HepG2 (cell line): Measurements from ENCODE around the gene ABHD15. TPM values are rescaled to one million over a fixed set of nuclear protein-coding genes. Genes with fewer than 3 reads are reported as not detected.
A peak's percentile ranks its signal among the peaks of the same experiment; 100 is the strongest.

Experiments used
- ARHGAP35 ChIP-seq: sonication (generic); formaldehyde crosslinking; IDR thresholded peaks from 2 replicates; pipeline ENCODE4 v1.9.0; 2022; ENCODE audit warnings: mild to moderate bottlenecking, inconsistent platforms, moderate library complexity, missing genetic modification reagents, borderline replicate concordance
- GABPA ChIP-seq, 2 experiments: IDR thresholded peaks; 2 replicates each; pipeline ENCODE4 v1.6.1; 2011 to 2016; ENCODE audit warnings: low read depth in 2 of 2, low read length in 1 of 2, missing biosample characterization in 1 of 2, missing genetic modification characterization in 1 of 2
- NFE2L2 ChIP-seq: fragments of 150-350 bp; IDR thresholded peaks from 2 replicates; pipeline ENCODE4 v1.6.1; 2014; ENCODE audit warnings: low read length
- SMC3 ChIP-seq: IDR thresholded peaks from 2 replicates; pipeline ENCODE4 v1.6.1; 2011; ENCODE audit warnings: low read length, improper control_type of control experiment
- polyA plus RNA-seq, 8 experiments: library from polyadenylated mRNA; depleted of rRNA in 3 of 8; stranded (reverse) in 7 of 8; unstranded in 1 of 8; fragments of >200 nt; fragmentation: Illumina TruSeq in 4 of 8; extraction: Trizol in 4 of 8; gene quantifications; 2 replicates each; pipeline versions ENCODE4 v1.2.1 to v1.2.3, GENCODE V29; 2011 to 2016; ENCODE audit warnings: low read depth in 4 of 8, missing spikeins in 1 of 8, mixed read lengths in 1 of 8; ENCODE audit not compliant: insufficient read depth in 1 of 8
- total RNA-seq, 5 experiments: library from RNA; depleted of rRNA; stranded (reverse); fragments of >200 nt; fragmentation: Illumina TruSeq; extraction: Trizol; gene quantifications; 2 replicates each; pipeline ENCODE4 v1.2.3, GENCODE V29; 2016; ENCODE audit warnings: low read depth in 1 of 5
- TF ChIP-seq, protein P1 (sequence below): sonication (generic); formaldehyde crosslinking; IDR thresholded peaks from 2 replicates; pipeline ENCODE4 v1.5.1; 2020; ENCODE audit warnings: mild to moderate bottlenecking, missing genetic modification reagents, moderate library complexity
- TF ChIP-seq, protein P2 (sequence below): sonication (generic); formaldehyde crosslinking; IDR thresholded peaks from 2 replicates; pipeline ENCODE4 v1.9.0; 2021; ENCODE audit warnings: mild to moderate bottlenecking, missing genetic modification reagents
- TF ChIP-seq, protein P3 (sequence below): sonication (generic); formaldehyde crosslinking; IDR thresholded peaks from 2 replicates; pipeline ENCODE4 v1.4.0; 2020; ENCODE audit warnings: missing genetic modification reagents
- TF ChIP-seq, protein P4 (sequence below): sonication (generic); formaldehyde crosslinking; IDR thresholded peaks from 2 replicates; pipeline ENCODE4 v1.5.0; 2020; ENCODE audit warnings: mild to moderate bottlenecking, missing genetic modification reagents
- TF ChIP-seq, protein P5 (sequence below): sonication (generic); formaldehyde crosslinking; IDR thresholded peaks from 2 replicates; pipeline ENCODE4 v1.4.0; 2020; ENCODE audit warnings: mild to moderate bottlenecking, missing genetic modification reagents

ABHD15 gene
- total and polyA plus RNA-seq, 2 of the 13 experiments (the other 11 are each of a cell fraction or from before 2014, with no cell fraction given): 2.4 to 7.7 TPM

DNA sequence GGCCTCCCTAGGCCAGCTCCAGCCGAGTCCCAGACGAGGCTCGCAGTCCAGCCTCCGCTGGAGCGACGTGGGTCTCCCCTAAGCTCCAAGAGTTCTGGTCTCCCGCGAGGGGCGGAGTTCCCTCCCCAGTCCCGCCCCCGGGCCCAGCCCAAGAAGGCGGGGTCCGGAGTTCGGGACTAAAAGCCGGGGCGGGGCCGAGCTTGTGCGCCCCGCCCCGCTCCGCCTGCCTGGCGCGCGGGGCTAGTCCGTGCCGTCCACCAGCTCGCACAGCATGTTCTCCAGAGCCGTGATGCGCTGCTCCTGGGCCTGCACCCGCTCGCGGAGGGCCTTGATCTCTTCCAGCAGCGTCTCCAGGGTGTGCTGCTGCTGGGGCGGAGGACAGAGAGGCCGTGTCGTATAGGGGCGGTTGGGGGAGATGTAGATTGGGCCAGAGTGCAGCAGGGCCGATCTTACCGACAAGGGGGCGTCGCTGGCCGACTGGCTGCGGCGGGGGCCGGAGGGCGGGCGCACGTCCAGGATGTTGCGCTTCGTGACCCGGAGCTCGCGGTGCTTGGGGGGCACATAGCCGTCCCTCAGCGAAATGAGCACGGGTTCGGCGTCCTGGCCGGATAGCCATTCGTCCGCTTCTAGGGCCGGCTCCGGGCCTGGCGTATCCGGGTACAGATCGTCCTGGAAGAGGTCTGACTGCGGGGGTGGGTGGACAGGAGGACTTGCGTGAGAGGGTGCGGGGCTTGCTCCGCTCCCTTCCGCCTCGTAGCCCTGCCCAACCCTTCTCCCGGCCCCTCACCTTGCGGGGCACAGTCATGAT, 48.9 kb upstream of the ABHD15 start (continued):
- TF ChIP-seq SMC3: no peak
- TF ChIP-seq, protein P1, sequence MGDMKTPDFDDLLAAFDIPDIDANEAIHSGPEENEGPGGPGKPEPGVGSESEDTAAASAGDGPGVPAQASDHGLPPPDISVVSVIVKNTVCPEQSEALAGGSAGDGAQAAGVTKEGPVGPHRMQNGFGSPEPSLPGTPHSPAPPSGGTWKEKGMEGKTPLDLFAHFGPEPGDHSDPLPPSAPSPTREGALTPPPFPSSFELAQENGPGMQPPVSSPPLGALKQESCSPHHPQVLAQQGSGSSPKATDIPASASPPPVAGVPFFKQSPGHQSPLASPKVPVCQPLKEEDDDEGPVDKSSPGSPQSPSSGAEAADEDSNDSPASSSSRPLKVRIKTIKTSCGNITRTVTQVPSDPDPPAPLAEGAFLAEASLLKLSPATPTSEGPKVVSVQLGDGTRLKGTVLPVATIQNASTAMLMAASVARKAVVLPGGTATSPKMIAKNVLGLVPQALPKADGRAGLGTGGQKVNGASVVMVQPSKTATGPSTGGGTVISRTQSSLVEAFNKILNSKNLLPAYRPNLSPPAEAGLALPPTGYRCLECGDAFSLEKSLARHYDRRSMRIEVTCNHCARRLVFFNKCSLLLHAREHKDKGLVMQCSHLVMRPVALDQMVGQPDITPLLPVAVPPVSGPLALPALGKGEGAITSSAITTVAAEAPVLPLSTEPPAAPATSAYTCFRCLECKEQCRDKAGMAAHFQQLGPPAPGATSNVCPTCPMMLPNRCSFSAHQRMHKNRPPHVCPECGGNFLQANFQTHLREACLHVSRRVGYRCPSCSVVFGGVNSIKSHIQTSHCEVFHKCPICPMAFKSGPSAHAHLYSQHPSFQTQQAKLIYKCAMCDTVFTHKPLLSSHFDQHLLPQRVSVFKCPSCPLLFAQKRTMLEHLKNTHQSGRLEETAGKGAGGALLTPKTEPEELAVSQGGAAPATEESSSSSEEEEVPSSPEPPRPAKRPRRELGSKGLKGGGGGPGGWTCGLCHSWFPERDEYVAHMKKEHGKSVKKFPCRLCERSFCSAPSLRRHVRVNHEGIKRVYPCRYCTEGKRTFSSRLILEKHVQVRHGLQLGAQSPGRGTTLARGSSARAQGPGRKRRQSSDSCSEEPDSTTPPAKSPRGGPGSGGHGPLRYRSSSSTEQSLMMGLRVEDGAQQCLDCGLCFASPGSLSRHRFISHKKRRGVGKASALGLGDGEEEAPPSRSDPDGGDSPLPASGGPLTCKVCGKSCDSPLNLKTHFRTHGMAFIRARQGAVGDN: peak; percentile 95
- TF ChIP-seq, protein P2, sequence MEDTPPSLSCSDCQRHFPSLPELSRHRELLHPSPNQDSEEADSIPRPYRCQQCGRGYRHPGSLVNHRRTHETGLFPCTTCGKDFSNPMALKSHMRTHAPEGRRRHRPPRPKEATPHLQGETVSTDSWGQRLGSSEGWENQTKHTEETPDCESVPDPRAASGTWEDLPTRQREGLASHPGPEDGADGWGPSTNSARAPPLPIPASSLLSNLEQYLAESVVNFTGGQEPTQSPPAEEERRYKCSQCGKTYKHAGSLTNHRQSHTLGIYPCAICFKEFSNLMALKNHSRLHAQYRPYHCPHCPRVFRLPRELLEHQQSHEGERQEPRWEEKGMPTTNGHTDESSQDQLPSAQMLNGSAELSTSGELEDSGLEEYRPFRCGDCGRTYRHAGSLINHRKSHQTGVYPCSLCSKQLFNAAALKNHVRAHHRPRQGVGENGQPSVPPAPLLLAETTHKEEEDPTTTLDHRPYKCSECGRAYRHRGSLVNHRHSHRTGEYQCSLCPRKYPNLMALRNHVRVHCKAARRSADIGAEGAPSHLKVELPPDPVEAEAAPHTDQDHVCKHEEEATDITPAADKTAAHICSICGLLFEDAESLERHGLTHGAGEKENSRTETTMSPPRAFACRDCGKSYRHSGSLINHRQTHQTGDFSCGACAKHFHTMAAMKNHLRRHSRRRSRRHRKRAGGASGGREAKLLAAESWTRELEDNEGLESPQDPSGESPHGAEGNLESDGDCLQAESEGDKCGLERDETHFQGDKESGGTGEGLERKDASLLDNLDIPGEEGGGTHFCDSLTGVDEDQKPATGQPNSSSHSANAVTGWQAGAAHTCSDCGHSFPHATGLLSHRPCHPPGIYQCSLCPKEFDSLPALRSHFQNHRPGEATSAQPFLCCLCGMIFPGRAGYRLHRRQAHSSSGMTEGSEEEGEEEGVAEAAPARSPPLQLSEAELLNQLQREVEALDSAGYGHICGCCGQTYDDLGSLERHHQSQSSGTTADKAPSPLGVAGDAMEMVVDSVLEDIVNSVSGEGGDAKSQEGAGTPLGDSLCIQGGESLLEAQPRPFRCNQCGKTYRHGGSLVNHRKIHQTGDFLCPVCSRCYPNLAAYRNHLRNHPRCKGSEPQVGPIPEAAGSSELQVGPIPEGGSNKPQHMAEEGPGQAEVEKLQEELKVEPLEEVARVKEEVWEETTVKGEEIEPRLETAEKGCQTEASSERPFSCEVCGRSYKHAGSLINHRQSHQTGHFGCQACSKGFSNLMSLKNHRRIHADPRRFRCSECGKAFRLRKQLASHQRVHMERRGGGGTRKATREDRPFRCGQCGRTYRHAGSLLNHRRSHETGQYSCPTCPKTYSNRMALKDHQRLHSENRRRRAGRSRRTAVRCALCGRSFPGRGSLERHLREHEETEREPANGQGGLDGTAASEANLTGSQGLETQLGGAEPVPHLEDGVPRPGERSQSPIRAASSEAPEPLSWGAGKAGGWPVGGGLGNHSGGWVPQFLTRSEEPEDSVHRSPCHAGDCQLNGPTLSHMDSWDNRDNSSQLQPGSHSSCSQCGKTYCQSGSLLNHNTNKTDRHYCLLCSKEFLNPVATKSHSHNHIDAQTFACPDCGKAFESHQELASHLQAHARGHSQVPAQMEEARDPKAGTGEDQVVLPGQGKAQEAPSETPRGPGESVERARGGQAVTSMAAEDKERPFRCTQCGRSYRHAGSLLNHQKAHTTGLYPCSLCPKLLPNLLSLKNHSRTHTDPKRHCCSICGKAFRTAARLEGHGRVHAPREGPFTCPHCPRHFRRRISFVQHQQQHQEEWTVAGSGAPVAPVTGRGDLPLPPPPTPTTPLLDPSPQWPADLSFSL (CRISPR knock-in tag): no peak
- TF ChIP-seq GABPA (IDR thresholded peaks at IDR 0.05; ENCODE audit: low read depth, low read length): no peak
- TF ChIP-seq GABPA (CRISPR knock-in tag; IDR thresholded peaks at IDR 0.05; ENCODE audit: low read depth): no peak
- no peak for TF ChIP-seq NFE2L2
- TF ChIP-seq ARHGAP35 (CRISPR knock-in tag): 0 out of 2 replicates have a peak, but pooled peaks have one; percentile 28
- TF ChIP-seq, protein P3, sequence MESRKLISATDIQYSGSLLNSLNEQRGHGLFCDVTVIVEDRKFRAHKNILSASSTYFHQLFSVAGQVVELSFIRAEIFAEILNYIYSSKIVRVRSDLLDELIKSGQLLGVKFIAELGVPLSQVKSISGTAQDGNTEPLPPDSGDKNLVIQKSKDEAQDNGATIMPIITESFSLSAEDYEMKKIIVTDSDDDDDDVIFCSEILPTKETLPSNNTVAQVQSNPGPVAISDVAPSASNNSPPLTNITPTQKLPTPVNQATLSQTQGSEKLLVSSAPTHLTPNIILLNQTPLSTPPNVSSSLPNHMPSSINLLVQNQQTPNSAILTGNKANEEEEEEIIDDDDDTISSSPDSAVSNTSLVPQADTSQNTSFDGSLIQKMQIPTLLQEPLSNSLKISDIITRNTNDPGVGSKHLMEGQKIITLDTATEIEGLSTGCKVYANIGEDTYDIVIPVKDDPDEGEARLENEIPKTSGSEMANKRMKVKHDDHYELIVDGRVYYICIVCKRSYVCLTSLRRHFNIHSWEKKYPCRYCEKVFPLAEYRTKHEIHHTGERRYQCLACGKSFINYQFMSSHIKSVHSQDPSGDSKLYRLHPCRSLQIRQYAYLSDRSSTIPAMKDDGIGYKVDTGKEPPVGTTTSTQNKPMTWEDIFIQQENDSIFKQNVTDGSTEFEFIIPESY (CRISPR knock-in tag): no peak
- TF ChIP-seq, protein P4, sequence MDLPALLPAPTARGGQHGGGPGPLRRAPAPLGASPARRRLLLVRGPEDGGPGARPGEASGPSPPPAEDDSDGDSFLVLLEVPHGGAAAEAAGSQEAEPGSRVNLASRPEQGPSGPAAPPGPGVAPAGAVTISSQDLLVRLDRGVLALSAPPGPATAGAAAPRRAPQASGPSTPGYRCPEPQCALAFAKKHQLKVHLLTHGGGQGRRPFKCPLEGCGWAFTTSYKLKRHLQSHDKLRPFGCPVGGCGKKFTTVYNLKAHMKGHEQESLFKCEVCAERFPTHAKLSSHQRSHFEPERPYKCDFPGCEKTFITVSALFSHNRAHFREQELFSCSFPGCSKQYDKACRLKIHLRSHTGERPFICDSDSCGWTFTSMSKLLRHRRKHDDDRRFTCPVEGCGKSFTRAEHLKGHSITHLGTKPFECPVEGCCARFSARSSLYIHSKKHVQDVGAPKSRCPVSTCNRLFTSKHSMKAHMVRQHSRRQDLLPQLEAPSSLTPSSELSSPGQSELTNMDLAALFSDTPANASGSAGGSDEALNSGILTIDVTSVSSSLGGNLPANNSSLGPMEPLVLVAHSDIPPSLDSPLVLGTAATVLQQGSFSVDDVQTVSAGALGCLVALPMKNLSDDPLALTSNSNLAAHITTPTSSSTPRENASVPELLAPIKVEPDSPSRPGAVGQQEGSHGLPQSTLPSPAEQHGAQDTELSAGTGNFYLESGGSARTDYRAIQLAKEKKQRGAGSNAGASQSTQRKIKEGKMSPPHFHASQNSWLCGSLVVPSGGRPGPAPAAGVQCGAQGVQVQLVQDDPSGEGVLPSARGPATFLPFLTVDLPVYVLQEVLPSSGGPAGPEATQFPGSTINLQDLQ (CRISPR knock-in tag): no peak
- TF ChIP-seq, protein P5, sequence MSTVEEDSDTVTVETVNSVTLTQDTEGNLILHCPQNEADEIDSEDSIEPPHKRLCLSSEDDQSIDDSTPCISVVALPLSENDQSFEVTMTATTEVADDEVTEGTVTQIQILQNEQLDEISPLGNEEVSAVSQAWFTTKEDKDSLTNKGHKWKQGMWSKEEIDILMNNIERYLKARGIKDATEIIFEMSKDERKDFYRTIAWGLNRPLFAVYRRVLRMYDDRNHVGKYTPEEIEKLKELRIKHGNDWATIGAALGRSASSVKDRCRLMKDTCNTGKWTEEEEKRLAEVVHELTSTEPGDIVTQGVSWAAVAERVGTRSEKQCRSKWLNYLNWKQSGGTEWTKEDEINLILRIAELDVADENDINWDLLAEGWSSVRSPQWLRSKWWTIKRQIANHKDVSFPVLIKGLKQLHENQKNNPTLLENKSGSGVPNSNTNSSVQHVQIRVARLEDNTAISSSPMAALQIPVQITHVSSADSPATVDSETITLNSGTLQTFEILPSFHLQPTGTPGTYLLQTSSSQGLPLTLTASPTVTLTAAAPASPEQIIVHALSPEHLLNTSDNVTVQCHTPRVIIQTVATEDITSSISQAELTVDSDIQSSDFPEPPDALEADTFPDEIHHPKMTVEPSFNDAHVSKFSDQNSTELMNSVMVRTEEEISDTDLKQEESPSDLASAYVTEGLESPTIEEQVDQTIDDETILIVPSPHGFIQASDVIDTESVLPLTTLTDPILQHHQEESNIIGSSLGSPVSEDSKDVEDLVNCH (CRISPR knock-in tag): no peak
